HCT116 (cell line): ENCODE measurements around the gene TEAD2. TPM values are rescaled to one million over a fixed set of nuclear protein-coding genes. Genes with fewer than 3 reads are reported as not detected.

Source experiments
- ATAC-seq: fragments of 200-7000 bp; cut with Tn5 transposase; 2 replicates; pipeline ENCODE4 v1.9.1; 2020; ENCODE audit warnings: mild to moderate bottlenecking, moderate library complexity
- BruUV-seq: library from RNA; stranded (reverse); fragments of 400-500 nt; replicated peaks from 2 replicates; lab custom pipeline; 2021; lab: Mats Ljungman, UMichigan
- CTCF ChIA-PET: fragments of 300-600 bp; sonication (Branson Sonifier 250); formaldehyde crosslinking; loops from one replicate; lab custom pipeline; 2021; ENCODE audit warnings: antibody characterized with exemption; lab: Charles Lee
- POLR2A ChIA-PET: fragments of 300-600, 350-600 bp; sonication (Branson Sonifier 250); formaldehyde crosslinking; loops from one replicate; lab custom pipeline; 2021; ENCODE audit warnings: antibody characterized with exemption; lab: Charles Lee
- RAD21 ChIA-PET, 2 experiments: fragments of 300-600 bp; sonication (Branson Sonifier 250); formaldehyde crosslinking; loops; one replicate each; lab custom pipeline; 2023; ENCODE audit warnings: low total read pairs in 2 of 2; ENCODE audit not compliant: uncharacterized antibody in 2 of 2, unreplicated experiment in 2 of 2, low non-redundant PET in 1 of 2; lab: Charles Lee
- DNase-seq: peaks from one replicate; pipeline ENCODE4 v3.0.0-alpha.2; 2010; ENCODE audit warnings: low read depth, low spot score
- H2AFZ ChIP-seq: fragments of 200-600 bp; shearing (Covaris generic), sonication (generic); 2 replicates; pipeline ENCODE4 v1.6.1; 2017; ENCODE audit warnings: low read depth, mixed run types, mixed read lengths, antibody characterized with exemption, low read length; ENCODE audit not compliant: poor library complexity, severe bottlenecking
- H3K27ac ChIP-seq: 2 replicates; pipeline ENCODE4 v1.5.1; 2012; ENCODE audit warnings: low read depth, low read length
- H3K27me3 ChIP-seq: fragments of 200-600 bp; sonication (generic); 2 replicates; pipeline ENCODE4 v1.6.1; 2016; ENCODE audit warnings: mixed run types, low read length, mixed read lengths; ENCODE audit not compliant: insufficient read depth
- H3K36me3 ChIP-seq, 2 experiments: fragments of 200-500 bp in 1 of 2; fragments of 200-600 bp in 1 of 2; sonication (Bioruptor generic) in 1 of 2; sonication (generic) in 1 of 2; 2 replicates each; pipeline versions ENCODE4 v1.5.1 to v1.6.1; 2014 to 2016; ENCODE audit warnings: low read length in 2 of 2, inconsistent platforms in 1 of 2, mixed read lengths in 1 of 2, mixed run types in 1 of 2; ENCODE audit not compliant: insufficient read depth in 2 of 2, control insufficient read depth in 1 of 2
- H3K4me1 ChIP-seq, 2 experiments: fragments of 200-600 bp in 1 of 2; sonication (generic) in 1 of 2; 2 replicates each; pipeline versions ENCODE4 v1.5.1 to v1.6.1; 2012 to 2017; ENCODE audit warnings: low read length in 2 of 2, inconsistent platforms in 1 of 2, mild to moderate bottlenecking in 1 of 2, mixed read lengths in 1 of 2, mixed run types in 1 of 2, moderate library complexity in 1 of 2; ENCODE audit not compliant: insufficient read depth in 2 of 2, control insufficient read depth in 1 of 2
- H3K4me2 ChIP-seq: fragments of 200-600 bp; sonication (generic); 2 replicates; pipeline ENCODE4 v1.6.1; 2017; ENCODE audit warnings: mixed run types, low read length, mixed read lengths
- H3K4me3 ChIP-seq, 2 experiments: fragments of 200-600 bp in 1 of 2; sonication (generic) in 1 of 2; replicated peaks in 1 of 2; 2 replicates each; pipeline ENCODE4 v1.5.1; 2011 to 2016; ENCODE audit warnings: low read length in 2 of 2, control low read depth in 1 of 2, low read depth in 1 of 2, mild to moderate bottlenecking in 1 of 2, mixed read lengths in 1 of 2, mixed run types in 1 of 2
- H3K79me2 ChIP-seq: fragments of 200-600 bp; sonication (generic); 2 replicates; pipeline ENCODE4 v1.6.1; 2017; ENCODE audit warnings: mild to moderate bottlenecking, mixed run types, low read length, moderate library complexity, mixed read lengths; ENCODE audit not compliant: insufficient read depth
- H3K9ac ChIP-seq: fragments of 200-600 bp; sonication (generic); 2 replicates; pipeline ENCODE4 v1.6.1; 2016; ENCODE audit warnings: low read length, mixed read lengths
- H3K9me2 ChIP-seq: fragments of 200-600 bp; sonication (generic), shearing (Covaris generic); 2 replicates; pipeline ENCODE4 v1.6.1; 2017; ENCODE audit warnings: mixed run types, mild to moderate bottlenecking, moderate library complexity; ENCODE audit not compliant: insufficient read depth
- H3K9me3 ChIP-seq, 2 experiments: fragments of 200-500 bp in 1 of 2; fragments of 200-600 bp in 1 of 2; sonication (Bioruptor generic) in 1 of 2; sonication (generic) in 1 of 2; 2 replicates each; pipeline ENCODE4 v1.6.1; 2014 to 2017; ENCODE audit warnings: low read length in 2 of 2, mixed read lengths in 2 of 2, inconsistent platforms in 1 of 2, low read depth in 1 of 2, mild to moderate bottlenecking in 1 of 2, mixed run types in 1 of 2, moderate library complexity in 1 of 2; ENCODE audit not compliant: control insufficient read depth in 1 of 2, insufficient read depth in 1 of 2
- H4K20me1 ChIP-seq: fragments of 200-600 bp; sonication (generic), shearing (Covaris generic); 2 replicates; pipeline ENCODE4 v1.6.1; 2017; ENCODE audit warnings: mixed run types, mild to moderate bottlenecking, moderate library complexity; ENCODE audit not compliant: insufficient read depth
- ELF1 ChIP-seq: IDR thresholded peaks from 2 replicates; pipeline ENCODE4 v1.6.1; 2012; ENCODE audit warnings: low read depth, borderline replicate concordance
- EZH2 ChIP-seq: fragments of 200-600 bp; sonication (generic); IDR thresholded peaks from 2 replicates; pipeline ENCODE4 v1.6.1; 2017; ENCODE audit warnings: antibody characterized with exemption, mixed run types
- EZH2phosphoT487 ChIP-seq: fragments of 200-600 bp; IDR thresholded peaks from 2 replicates; pipeline ENCODE4 v1.6.1; 2018; ENCODE audit warnings: antibody characterized with exemption, borderline replicate concordance
- FOSL1 ChIP-seq: IDR thresholded peaks from 2 replicates; pipeline ENCODE4 v1.6.1; 2012; ENCODE audit warnings: low read depth
- POLR2A ChIP-seq: IDR thresholded peaks from 2 replicates; pipeline ENCODE4 v1.7.0; 2011; ENCODE audit warnings: borderline replicate concordance; ENCODE audit not compliant: insufficient read depth, insufficient read length; ENCODE audit errors: extremely low read depth
- RAD21 ChIP-seq: IDR thresholded peaks from 2 replicates; pipeline ENCODE4 v1.6.1; 2012; ENCODE audit warnings: low read depth, mild to moderate bottlenecking
- SIN3A ChIP-seq: IDR thresholded peaks from 2 replicates; pipeline ENCODE4 v1.6.1; 2012; ENCODE audit warnings: low read depth
- SRF ChIP-seq: IDR thresholded peaks from 2 replicates; pipeline ENCODE4 v1.6.1; 2012; ENCODE audit warnings: low read depth
- ZFX ChIP-seq: fragments of 450-650 bp; IDR thresholded peaks from 2 replicates; pipeline ENCODE4 v1.6.1; 2017
- ZNF274 ChIP-seq: fragments of 200-500 bp; sonication (Bioruptor generic); IDR thresholded peaks from 2 replicates; pipeline ENCODE4 v1.6.1; 2014; ENCODE audit warnings: mild to moderate bottlenecking, low read depth, low read length, inconsistent platforms
- intact Hi-C: fragments of 100-400 bp; cut with micrococcal nuclease; formaldehyde crosslinking; loops from 2 replicates; pipeline ENCODE4 v1.10.0; 2022
- total RNA-seq: library from RNA; stranded (reverse); gene quantifications from one replicate; pipeline ENCODE4 v1.2.1, GENCODE V29; 2021; ENCODE audit not compliant: unreplicated experiment

Gene TEAD2
- total RNA-seq, 1 experiment from 2014 or later: 31.9 TPM

GRCh38 chr19:49297403-49297802 is 64.8 kb downstream of the TEAD2 start:
- Histone ChIP-seq H3K79me2 (no peaks in the 10 kb centered on the region), H3K27ac (no peak overlapping the region), H3K9me3 (no peaks in the 10 kb centered on the region), H2AFZ (no peak overlapping the region), H3K9me2 (no peaks in the 10 kb centered on the region), H3K4me1 (peaks cover 0 to 6% of the 10 kb centered on the region in 2 experiments; a peak in 2 of 4 replicates), H3K4me3 (no peak overlapping the region), H3K36me3 (no peaks in the 10 kb centered on the region), H4K20me1 (no peaks in the 10 kb centered on the region), H3K4me2 (no peak overlapping the region), H3K27me3 (no peaks in the 10 kb centered on the region), H3K9ac (no peak overlapping the region)
- ChIA-PET CTCF (no interaction called here), RAD21 (no interaction called here), POLR2A (no interaction called here)
- intact Hi-C loops: no loop called here
- DNase-seq (no peak), ATAC-seq (no peak)
- TF ChIP-seq EZH2 (no peak), SRF (no peak), SIN3A (no peak), ELF1 (no peak), FOSL1 (no peak)
- BruUV-seq: no TSS peak

DNA sequence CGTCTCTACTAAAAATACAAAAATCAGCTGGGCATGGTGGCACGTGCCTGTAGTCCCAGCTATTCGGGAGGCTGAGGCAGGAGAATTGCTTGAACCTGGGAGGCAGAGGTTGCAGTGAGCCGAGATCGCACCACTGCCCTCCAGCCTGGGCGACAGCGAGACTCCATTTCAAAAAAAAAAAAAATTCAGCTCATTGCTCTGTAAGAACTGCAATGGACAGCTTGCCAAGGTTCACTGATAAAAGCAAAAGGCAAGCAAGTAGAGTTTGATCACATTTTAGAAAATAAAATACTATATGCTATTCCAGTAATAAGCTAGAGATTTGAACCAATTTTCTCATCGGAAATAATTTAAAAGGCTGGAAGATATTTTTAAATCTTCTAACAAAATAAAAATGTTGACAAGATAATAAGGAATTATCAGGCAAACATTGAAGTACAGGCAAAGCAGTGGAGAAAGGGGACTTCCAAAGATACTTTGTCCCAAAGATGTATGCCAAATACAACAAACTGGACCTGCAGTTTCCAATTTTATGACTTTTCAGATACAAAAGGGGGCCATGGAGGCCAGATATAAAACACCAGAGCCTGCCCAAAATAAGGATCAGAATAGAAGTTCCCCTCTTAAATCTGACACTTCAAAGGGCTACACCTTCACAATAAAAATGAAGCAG is 66.9 kb downstream of the TEAD2 start:
- intact Hi-C loops: no loop called here
- Histone ChIP-seq H3K9me2 (no peaks in the 10 kb centered on the region), H3K79me2 (no peaks in the 10 kb centered on the region), H3K27me3 (no peaks in the 10 kb centered on the region), H2AFZ (no peak overlapping the region), H3K4me3 (no peak overlapping the region), H3K27ac (no peak overlapping the region), H3K9ac (no peak overlapping the region), H3K9me3 (no peaks in the 10 kb centered on the region), H3K36me3 (no peaks in the 10 kb centered on the region), H3K4me2 (no peak overlapping the region), H3K4me1 (no peaks in the 10 kb centered on the region), H4K20me1 (no peaks in the 10 kb centered on the region)
- ATAC-seq (no peak), DNase-seq (no peak)
- ChIA-PET CTCF (no interaction called here), POLR2A (no interaction called here), RAD21 (no interaction called here)
- TF ChIP-seq EZH2 (no peak), ZNF274 (no peak), ZFX (no peak), RAD21 (no peak), POLR2A (no peak), FOSL1 (no peak), EZH2phosphoT487 (no peak)
- no TSS peak for BruUV-seq
